ENCODE results near the gene GDF10.
A peak's percentile ranks its signal among the peaks of the same experiment; 100 is the strongest.

GDF10 gene

GRCh38 chr10:47253651-47254375 lies 46.2 kb upstream of the GDF10 start:
- H3K9me3 ChIP-seq (ENCODE audit: insufficient read depth, low read depth, low read length) = no peaks in the 10 kb centered on the region
- no peaks in the 10 kb centered on the region for H3K36me3 ChIP-seq (ENCODE audit: insufficient read depth, low read length)
- TF ChIP-seq, protein P1, sequence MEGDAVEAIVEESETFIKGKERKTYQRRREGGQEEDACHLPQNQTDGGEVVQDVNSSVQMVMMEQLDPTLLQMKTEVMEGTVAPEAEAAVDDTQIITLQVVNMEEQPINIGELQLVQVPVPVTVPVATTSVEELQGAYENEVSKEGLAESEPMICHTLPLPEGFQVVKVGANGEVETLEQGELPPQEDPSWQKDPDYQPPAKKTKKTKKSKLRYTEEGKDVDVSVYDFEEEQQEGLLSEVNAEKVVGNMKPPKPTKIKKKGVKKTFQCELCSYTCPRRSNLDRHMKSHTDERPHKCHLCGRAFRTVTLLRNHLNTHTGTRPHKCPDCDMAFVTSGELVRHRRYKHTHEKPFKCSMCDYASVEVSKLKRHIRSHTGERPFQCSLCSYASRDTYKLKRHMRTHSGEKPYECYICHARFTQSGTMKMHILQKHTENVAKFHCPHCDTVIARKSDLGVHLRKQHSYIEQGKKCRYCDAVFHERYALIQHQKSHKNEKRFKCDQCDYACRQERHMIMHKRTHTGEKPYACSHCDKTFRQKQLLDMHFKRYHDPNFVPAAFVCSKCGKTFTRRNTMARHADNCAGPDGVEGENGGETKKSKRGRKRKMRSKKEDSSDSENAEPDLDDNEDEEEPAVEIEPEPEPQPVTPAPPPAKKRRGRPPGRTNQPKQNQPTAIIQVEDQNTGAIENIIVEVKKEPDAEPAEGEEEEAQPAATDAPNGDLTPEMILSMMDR (conservative IDR thresholded peaks at IDR 0.05; ENCODE audit: low read length) = no peak
- no peak for TF ChIP-seq EZH2phosphoT487 (IDR thresholded peaks at IDR 0.05; ENCODE audit: borderline replicate concordance)
- no peak overlapping the region for H3K4me2 ChIP-seq (ENCODE audit: low read depth, low read length, poor library complexity, severe bottlenecking)
- no peaks in the 10 kb centered on the region for H3K79me2 ChIP-seq (ENCODE audit: insufficient read depth, low read length)
- no peak overlapping the region for H3K4me3 ChIP-seq (ENCODE audit: low read length, poor library complexity, severe bottlenecking)
- H3K4me1 ChIP-seq (ENCODE audit: insufficient read depth, low read length, poor library complexity, severe bottlenecking) = peaks cover 49% of the 10 kb centered on the region
- H4K20me1 ChIP-seq (ENCODE audit: insufficient read depth, low read length, poor library complexity, severe bottlenecking) = no peaks in the 10 kb centered on the region
- H3K9ac ChIP-seq (ENCODE audit: low read depth, low read length, poor library complexity, severe bottlenecking) = peak overlapping the region; percentile 35
- no peak overlapping the region for H2AFZ ChIP-seq (ENCODE audit: low read length)
- no peaks in the 10 kb centered on the region for H3K27me3 ChIP-seq (ENCODE audit: insufficient read depth, low read length, poor library complexity, severe bottlenecking)
- H3K9me2 ChIP-seq (replicated peaks; ENCODE audit: low read depth, low read length) = no peaks in the 10 kb centered on the region
- H3F3A ChIP-seq (ENCODE audit: low read depth) = peaks cover 4% of the 10 kb centered on the region; the same call in 1 of the 2 replicates

GRCh38 chr10:47254611-47255010 lies 45.4 kb upstream of the GDF10 start:
- TF ChIP-seq, protein P1 (conservative IDR thresholded peaks at IDR 0.05; ENCODE audit: low read length) = no peak
- no peak for TF ChIP-seq EZH2phosphoT487 (IDR thresholded peaks at IDR 0.05; ENCODE audit: borderline replicate concordance)
- Histone ChIP-seq H3F3A (ENCODE audit: low read depth) (peaks cover 4% of the 10 kb centered on the region; the same call in 1 of the 2 replicates), H3K4me2 (ENCODE audit: low read depth, low read length, poor library complexity, severe bottlenecking) (no peak overlapping the region), H3K9ac (ENCODE audit: low read depth, low read length, poor library complexity, severe bottlenecking) (peak overlapping the region; percentile 35), H3K9me2 (replicated peaks; ENCODE audit: low read depth, low read length) (no peaks in the 10 kb centered on the region), H3K9me3 (ENCODE audit: insufficient read depth, low read depth, low read length) (no peaks in the 10 kb centered on the region), H4K20me1 (ENCODE audit: insufficient read depth, low read length, poor library complexity, severe bottlenecking) (no peaks in the 10 kb centered on the region), H3K79me2 (ENCODE audit: insufficient read depth, low read length) (no peaks in the 10 kb centered on the region), H3K4me1 (ENCODE audit: insufficient read depth, low read length, poor library complexity, severe bottlenecking) (peaks cover 57% of the 10 kb centered on the region), H3K27me3 (ENCODE audit: insufficient read depth, low read length, poor library complexity, severe bottlenecking) (no peaks in the 10 kb centered on the region), H3K4me3 (ENCODE audit: low read length, poor library complexity, severe bottlenecking) (no peak overlapping the region), H2AFZ (ENCODE audit: low read length) (no peak overlapping the region), H3K36me3 (ENCODE audit: insufficient read depth, low read length) (no peaks in the 10 kb centered on the region)

DNA sequence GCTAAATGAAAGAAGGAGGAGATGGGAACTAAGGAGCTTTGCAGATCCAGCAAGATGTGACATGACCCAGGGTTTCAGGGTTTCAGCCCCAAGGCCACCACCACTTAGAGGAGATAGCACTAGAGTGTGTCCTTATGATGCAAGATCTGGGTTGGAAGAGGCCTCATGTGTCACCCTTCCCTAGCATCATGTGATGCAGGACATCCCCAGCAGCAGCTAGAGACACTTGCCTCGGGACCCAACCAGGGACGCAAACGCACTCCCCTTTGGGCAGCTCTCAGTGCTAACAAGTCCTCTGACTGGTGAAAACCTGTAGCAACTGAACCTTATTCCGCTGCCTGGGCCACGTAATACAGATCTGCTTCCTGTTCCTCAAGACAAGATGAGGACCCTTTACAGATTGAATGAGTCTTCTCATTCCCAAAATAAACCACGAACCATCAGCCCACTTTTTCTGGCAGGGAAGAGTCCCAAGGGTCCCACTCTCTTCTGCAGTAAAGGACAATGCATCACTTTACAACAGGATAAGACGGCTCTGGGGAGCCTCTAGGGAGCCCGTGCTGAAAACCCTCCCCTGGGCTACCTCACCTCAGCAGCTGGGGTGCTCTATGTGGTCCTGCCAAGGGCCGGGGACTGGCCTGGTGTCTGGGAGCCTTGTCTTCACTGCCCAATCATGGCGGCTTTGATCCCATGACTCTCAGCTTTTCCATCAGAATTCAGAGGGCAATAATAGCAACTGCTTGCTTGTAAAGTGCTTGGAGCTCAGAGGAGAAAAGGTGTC lies 44.8 kb upstream of the GDF10 start:
- Histone ChIP-seq H3K4me2 (ENCODE audit: low read depth, low read length, poor library complexity, severe bottlenecking) (peak overlapping the region; percentile 64), H3K9ac (ENCODE audit: low read depth, low read length, poor library complexity, severe bottlenecking) (peak overlapping the region; percentile 60), H3K36me3 (ENCODE audit: insufficient read depth, low read length) (no peaks in the 10 kb centered on the region)

More for the DNA sequence above, 44.8 kb upstream of the GDF10 start:
- Histone ChIP-seq H3K4me3 (ENCODE audit: low read length, poor library complexity, severe bottlenecking) (no peak overlapping the region), H2AFZ (ENCODE audit: low read length) (no peak overlapping the region), H3K9me3 (ENCODE audit: insufficient read depth, low read depth, low read length) (no peaks in the 10 kb centered on the region), H3K4me1 (ENCODE audit: insufficient read depth, low read length, poor library complexity, severe bottlenecking) (peaks cover 62% of the 10 kb centered on the region), H4K20me1 (ENCODE audit: insufficient read depth, low read length, poor library complexity, severe bottlenecking) (no peaks in the 10 kb centered on the region), H3F3A (ENCODE audit: low read depth) (peaks cover 4% of the 10 kb centered on the region; the same call in 1 of the 2 replicates), H3K9me2 (replicated peaks; ENCODE audit: low read depth, low read length) (no peaks in the 10 kb centered on the region), H3K27me3 (ENCODE audit: insufficient read depth, low read length, poor library complexity, severe bottlenecking) (no peaks in the 10 kb centered on the region), H3K79me2 (ENCODE audit: insufficient read depth, low read length) (no peaks in the 10 kb centered on the region)
- TF ChIP-seq, protein P1 (conservative IDR thresholded peaks at IDR 0.05; ENCODE audit: low read length) = no peak
- TF ChIP-seq EZH2phosphoT487 (IDR thresholded peaks at IDR 0.05; ENCODE audit: borderline replicate concordance) = no peak
